MM.1S (cell line): ENCODE results near the gene AANAT.

Experiments
- DNase-seq: peaks from one replicate; pipeline ENCODE4 v3.0.0-alpha.2; 2015
- H2AFZ ChIP-seq: fragments of 300-600 bp; sonication (generic); 2 replicates; pipeline ENCODE4 v1.6.0; 2016; ENCODE audit warnings: antibody characterized with exemption, low read length
- H3F3A ChIP-seq: fragments of 300-600 bp; sonication (generic); 2 replicates; pipeline ENCODE4 v1.6.1; 2016; ENCODE audit warnings: mild to moderate bottlenecking, antibody characterized with exemption, low read length, moderate library complexity, mixed read lengths; ENCODE audit not compliant: insufficient read depth
- H3K27ac ChIP-seq: fragments of 300-600 bp; sonication (generic); 2 replicates; pipeline ENCODE4 v1.5.1; 2016; ENCODE audit warnings: mild to moderate bottlenecking, low read length
- H3K27me3 ChIP-seq: fragments of 300-600 bp; sonication (generic); replicated peaks from 2 replicates; pipeline ENCODE4 v1.6.0; 2016; ENCODE audit warnings: low read length; ENCODE audit not compliant: insufficient read depth
- H3K36me3 ChIP-seq: fragments of 300-600 bp; sonication (generic); replicated peaks from 2 replicates; pipeline ENCODE4 v1.6.1; 2016; ENCODE audit warnings: mild to moderate bottlenecking, low read length, mixed read lengths; ENCODE audit not compliant: insufficient read depth
- H3K4me1 ChIP-seq: fragments of 300-600 bp; sonication (generic); 2 replicates; pipeline ENCODE4 v1.6.1; 2016; ENCODE audit warnings: low read length, mixed read lengths
- H3K4me2 ChIP-seq: fragments of 300-600 bp; sonication (generic); 2 replicates; pipeline ENCODE4 v1.6.0; 2016; ENCODE audit warnings: low read depth, low read length
- H3K4me3 ChIP-seq: fragments of 300-600 bp; sonication (generic); 2 replicates; pipeline ENCODE4 v1.5.1; 2016; ENCODE audit warnings: low read length, mixed read lengths
- H3K79me2 ChIP-seq: fragments of 300-600 bp; sonication (generic); 2 replicates; pipeline ENCODE4 v1.6.1; 2016; ENCODE audit warnings: mixed run types, low read length, mixed read lengths
- H3K9ac ChIP-seq: fragments of 300-600 bp; sonication (generic); 2 replicates; pipeline ENCODE4 v1.6.1; 2016; ENCODE audit warnings: low read length, mixed read lengths
- H3K9me2 ChIP-seq: fragments of 300-600 bp; sonication (generic); replicated peaks from 2 replicates; pipeline ENCODE4 v1.6.1; 2016; ENCODE audit warnings: mild to moderate bottlenecking, low read length, mixed read lengths; ENCODE audit not compliant: insufficient read depth
- H3K9me3 ChIP-seq: fragments of 300-600 bp; sonication (generic); replicated peaks from 2 replicates; pipeline ENCODE4 v1.6.1; 2016; ENCODE audit warnings: mild to moderate bottlenecking, low read length, mixed read lengths; ENCODE audit not compliant: insufficient read depth
- H4K20me1 ChIP-seq: fragments of 300-600 bp; sonication (generic); 2 replicates; pipeline ENCODE4 v1.6.1; 2016; ENCODE audit warnings: mild to moderate bottlenecking, low read length, moderate library complexity, mixed read lengths; ENCODE audit not compliant: insufficient read depth
- EZH2 ChIP-seq: fragments of 300-600 bp; sonication (generic); optimal IDR thresholded peaks from 2 replicates; pipeline ENCODE3; 2017; ENCODE audit warnings: low read depth, mild to moderate bottlenecking, antibody characterized with exemption, low read length, mixed read lengths
- EZH2phosphoT487 ChIP-seq: fragments of 300-600 bp; sonication (generic); IDR thresholded peaks from 2 replicates; pipeline ENCODE4 v1.6.1; 2018; ENCODE audit warnings: antibody characterized with exemption, low read length
- TF ChIP-seq, protein P1 (sequence below): fragments of 300-600 bp; sonication (generic); IDR thresholded peaks from 2 replicates; pipeline ENCODE4 v1.5.1; 2016; ENCODE audit warnings: antibody characterized with exemption, low read length, mixed read lengths

Gene AANAT

DNA sequence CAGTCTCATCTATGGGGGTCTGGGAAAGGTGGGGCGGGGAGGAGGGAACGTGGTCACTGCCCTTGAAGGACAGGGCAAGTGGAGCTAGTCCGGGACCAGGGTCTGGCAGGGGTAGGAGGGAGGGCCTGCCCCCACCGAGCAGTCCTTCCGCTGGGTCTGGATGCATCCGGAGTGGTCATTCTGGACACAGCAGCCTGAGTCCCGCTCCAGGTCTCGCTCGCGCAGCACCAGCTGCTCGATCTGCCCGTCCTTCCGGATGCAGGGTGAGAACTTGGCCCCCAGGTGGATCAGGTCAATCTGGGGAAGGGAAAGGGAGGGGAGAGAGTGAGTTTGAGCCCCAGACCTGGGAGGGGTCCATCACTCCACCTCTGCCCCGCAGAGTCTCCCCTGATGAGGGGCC lies 6.8 kb downstream of the AANAT start:
- TF ChIP-seq EZH2 (no peak), EZH2phosphoT487 (no peak)
- TF ChIP-seq, protein P1, sequence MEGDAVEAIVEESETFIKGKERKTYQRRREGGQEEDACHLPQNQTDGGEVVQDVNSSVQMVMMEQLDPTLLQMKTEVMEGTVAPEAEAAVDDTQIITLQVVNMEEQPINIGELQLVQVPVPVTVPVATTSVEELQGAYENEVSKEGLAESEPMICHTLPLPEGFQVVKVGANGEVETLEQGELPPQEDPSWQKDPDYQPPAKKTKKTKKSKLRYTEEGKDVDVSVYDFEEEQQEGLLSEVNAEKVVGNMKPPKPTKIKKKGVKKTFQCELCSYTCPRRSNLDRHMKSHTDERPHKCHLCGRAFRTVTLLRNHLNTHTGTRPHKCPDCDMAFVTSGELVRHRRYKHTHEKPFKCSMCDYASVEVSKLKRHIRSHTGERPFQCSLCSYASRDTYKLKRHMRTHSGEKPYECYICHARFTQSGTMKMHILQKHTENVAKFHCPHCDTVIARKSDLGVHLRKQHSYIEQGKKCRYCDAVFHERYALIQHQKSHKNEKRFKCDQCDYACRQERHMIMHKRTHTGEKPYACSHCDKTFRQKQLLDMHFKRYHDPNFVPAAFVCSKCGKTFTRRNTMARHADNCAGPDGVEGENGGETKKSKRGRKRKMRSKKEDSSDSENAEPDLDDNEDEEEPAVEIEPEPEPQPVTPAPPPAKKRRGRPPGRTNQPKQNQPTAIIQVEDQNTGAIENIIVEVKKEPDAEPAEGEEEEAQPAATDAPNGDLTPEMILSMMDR, result no peak
- Histone ChIP-seq H3K9me2 (no peaks in the 10 kb centered on the region), H3K27me3 (no peaks in the 10 kb centered on the region), H3K27ac (no peak overlapping the region), H4K20me1 (no peaks in the 10 kb centered on the region), H3K9ac (no peak overlapping the region), H3K9me3 (no peaks in the 10 kb centered on the region), H3K79me2 (peaks cover 3% of the 10 kb centered on the region; the same call in 1 of the 2 replicates), H3K4me1 (no peaks in the 10 kb centered on the region), H3K4me2 (no peak overlapping the region), H3F3A (no peaks in the 10 kb centered on the region), H2AFZ (no peak overlapping the region), H3K36me3 (peaks cover 5% of the 10 kb centered on the region; the same call in 1 of the 2 replicates), H3K4me3 (no peak overlapping the region)
- no peak for DNase-seq

DNA sequence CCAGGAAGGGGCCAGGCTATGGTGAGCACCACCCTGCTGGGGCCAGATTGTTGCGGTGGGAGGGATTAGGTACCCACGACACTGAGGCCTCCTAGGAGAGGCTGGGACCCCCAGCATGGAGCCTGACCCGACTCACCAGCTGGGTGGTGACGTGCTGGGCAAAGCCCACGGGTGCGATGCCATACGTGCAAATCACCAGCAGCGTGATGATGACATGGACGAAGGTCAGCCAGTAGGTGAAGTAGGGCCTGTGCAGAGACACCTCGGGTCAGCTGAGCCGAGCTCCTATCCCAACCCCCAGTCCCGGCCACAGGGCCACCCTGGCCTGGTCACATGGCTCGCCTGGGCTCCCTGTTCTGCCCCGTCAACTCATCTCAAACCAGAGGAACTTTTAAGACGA lies 7.5 kb downstream of the AANAT start:
- Histone ChIP-seq H3K4me1 (no peaks in the 10 kb centered on the region), H2AFZ (no peak overlapping the region), H3K9me2 (no peaks in the 10 kb centered on the region), H3K9me3 (no peaks in the 10 kb centered on the region), H4K20me1 (no peaks in the 10 kb centered on the region), H3F3A (no peaks in the 10 kb centered on the region), H3K79me2 (peaks cover 8% of the 10 kb centered on the region; the same call in 1 of the 2 replicates), H3K27me3 (no peaks in the 10 kb centered on the region), H3K4me2 (no peak overlapping the region), H3K27ac (no peak overlapping the region), H3K9ac (no peak overlapping the region), H3K4me3 (no peak overlapping the region), H3K36me3 (peaks cover 5% of the 10 kb centered on the region; the same call in 1 of the 2 replicates)
- DNase-seq, result no peak
- TF ChIP-seq EZH2phosphoT487, result no peak
- no peak for TF ChIP-seq EZH2
- TF ChIP-seq, protein P1, result no peak

DNA sequence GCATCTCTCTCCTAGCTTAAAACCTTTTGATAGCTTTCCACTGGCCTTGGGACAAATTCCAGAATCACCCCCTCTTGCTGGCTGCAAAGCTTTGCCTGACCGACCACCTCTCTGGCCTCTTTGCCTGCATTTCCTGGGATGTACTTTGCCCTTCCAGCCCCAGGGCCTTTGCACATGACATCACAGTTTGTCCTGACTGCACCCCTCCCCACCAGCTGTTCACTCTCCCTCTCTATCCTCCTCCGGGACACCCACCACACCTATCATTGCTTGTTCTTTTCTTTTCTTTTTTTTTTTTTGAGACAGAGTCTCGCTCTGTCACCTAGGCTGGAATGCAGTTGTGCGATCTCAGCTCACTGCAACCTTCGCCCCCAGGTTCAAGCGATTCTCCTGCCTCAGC lies 7.9 kb downstream of the AANAT start:
- Histone ChIP-seq H3K27ac (no peak overlapping the region), H3K4me3 (no peak overlapping the region), H3F3A (peaks cover 2% of the 10 kb centered on the region), H4K20me1 (no peaks in the 10 kb centered on the region), H3K79me2 (peaks cover 9% of the 10 kb centered on the region; the same call in 1 of the 2 replicates), H3K4me2 (no peak overlapping the region), H3K9me3 (no peaks in the 10 kb centered on the region), H3K9ac (no peak overlapping the region), H3K4me1 (peaks cover 2% of the 10 kb centered on the region; the same call in 1 of the 2 replicates), H2AFZ (no peak overlapping the region), H3K27me3 (no peaks in the 10 kb centered on the region), H3K9me2 (no peaks in the 10 kb centered on the region), H3K36me3 (peaks cover 5% of the 10 kb centered on the region; the same call in 1 of the 2 replicates)
- TF ChIP-seq EZH2phosphoT487 (no peak), EZH2 (no peak)
- TF ChIP-seq, protein P1, result no peak
- DNase-seq, result no peak
